ENCODE measurements around the gene PLCD1. TPM values are rescaled to one million over a fixed set of nuclear protein-coding genes. Genes with fewer than 3 reads are reported as not detected.
"Not testable (repeated sequence)": the region's sequence is repeated elsewhere in the genome, so short reads cannot be mapped to it uniquely, and the experiment has no call there.

PLCD1 gene
- polyA plus RNA-seq (ENCODE audit: insufficient read length) = 14.9 TPM

DNA sequence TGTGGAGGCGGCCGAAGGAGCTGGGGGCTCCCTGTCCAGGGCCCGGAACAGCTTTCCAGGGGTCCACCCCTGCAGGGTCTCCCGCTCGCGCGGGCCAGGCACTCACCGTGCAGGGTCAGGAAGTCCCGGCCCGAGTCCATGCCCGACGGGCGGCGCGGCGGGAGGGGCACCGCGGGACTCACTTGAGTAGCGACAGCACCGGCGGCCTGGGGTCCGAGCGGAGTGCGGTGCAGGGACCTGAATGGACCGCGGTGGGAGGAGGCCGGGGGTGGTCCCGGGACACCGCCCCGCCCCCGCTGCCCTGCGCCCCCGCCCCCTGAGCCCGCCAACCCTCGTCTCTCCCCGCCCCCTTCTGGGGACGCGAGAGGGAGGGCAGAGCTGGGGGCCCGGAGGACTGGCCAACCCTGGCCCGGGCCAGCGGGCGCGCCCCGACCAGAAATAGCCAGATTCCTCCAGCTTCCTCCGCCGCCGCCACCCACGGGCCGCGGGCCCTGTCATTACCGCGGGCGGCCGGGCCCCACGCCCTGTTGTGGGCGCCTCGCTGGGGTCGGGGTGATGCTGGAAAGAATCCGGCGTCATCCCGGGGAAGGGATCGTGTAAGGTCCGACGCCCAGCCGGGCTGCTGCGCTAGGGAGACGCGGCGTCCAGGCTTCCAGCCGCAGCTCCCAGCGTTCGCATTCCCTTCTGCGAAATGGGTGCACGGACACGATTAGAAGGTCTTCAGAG, at the start of gene PLCD1:
PLCD1 (minus strand) TSS at position 243 of the 726 bp plus-strand sequence; CDS start at position 140, 103 bp downstream.
- DNase-seq = peak; percentile 88

DNA sequence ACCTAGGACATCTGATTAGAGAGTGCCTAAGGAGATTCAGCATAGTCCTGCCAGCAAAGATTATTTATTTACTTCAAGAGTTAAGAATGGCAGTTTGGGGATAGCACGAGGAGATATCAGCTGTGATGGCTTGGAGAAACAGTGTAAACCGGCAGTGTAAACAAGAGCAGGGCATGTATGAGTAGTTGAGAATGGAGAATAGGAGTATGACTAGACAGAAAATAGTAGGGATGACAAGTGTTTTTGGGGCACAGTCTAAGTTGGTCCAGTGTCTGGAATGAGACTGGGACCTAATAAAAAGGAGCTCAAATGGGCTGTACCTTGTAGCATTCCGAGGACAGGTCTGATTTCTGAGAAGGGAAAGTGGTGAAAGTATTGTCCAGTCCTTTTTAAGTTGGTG, 47.6 kb upstream of the PLCD1 start:
- DNase-seq = not testable (repeated sequence)

GRCh38 chr3:38070013-38070412, 40.6 kb upstream of the PLCD1 start:
- DNase-seq = no peak

DNA sequence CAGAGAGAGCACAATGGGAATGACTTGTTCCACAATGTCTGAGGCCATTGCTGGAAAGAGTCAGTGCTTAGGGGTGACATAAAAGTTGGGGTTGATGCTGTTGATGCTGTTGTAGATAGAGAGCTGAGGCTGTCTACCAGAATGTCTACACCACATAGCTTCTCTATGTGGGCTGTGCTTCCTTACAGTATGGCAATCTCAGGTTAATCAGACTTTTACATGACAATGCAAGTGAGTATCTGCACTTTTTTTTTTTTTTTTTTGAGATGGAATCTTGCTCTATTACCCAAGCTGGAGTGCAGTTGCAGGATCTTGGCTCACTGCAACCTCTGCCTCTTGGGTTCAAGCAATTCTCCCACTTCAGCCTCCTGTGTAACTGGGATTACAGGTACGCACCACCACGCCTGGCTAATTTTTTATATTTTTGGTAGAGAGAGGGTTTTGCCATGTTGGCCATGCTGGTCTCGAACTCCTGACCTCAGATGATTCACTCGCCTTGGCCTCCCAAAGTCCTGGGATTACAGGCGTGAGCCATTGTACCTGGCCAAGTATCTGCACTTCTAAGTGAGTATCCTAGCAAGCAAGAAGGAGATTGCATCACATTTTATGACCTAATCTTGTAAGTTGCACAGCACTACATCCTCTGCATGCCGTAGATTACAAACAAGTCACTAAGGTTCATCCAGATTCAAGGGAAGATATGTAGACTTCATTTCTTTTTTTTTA, 38.2 kb upstream of the PLCD1 start:
- DNase-seq = no peak

DNA sequence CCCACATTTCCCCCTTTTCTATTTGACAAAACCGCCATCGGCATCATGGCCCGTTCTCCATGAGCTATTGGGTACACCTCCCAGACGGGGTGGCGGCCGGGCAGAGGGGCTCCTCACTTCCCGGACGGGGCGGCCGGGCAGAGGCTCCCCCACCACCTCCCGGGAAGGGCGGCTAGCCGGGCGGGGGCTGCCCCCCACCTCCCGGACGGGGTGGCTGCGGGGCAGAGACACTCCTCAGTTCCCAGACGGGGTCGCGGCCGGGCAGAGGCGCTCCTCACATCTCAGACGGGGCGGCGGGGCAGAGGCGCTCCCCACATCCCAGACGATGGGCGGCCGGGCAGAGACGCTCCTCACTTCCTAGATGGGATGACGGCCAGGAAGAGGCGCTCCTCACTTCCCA, 35.0 kb upstream of the PLCD1 start:
- not testable (repeated sequence) for DNase-seq

DNA sequence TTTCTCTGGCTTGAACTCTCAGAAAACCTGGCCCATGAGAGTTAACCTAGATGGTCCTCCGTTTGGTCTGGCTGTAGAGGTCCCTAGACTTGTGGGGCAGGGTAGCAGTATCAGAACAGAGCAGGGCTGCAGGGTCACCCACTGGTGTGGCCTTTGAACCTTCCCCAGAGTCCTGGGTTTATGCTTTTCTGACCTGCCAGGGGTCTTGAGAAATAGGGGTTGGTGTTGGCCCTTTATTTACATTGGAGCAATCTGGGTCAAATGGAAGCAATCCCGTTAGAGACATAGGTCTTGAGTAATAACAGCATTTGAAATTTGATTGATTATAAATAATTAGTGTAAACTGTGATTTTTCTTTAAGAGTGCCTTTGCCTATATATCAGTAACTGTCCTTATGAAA, 33.4 kb upstream of the PLCD1 start:
- DNase-seq = no peak

DNA sequence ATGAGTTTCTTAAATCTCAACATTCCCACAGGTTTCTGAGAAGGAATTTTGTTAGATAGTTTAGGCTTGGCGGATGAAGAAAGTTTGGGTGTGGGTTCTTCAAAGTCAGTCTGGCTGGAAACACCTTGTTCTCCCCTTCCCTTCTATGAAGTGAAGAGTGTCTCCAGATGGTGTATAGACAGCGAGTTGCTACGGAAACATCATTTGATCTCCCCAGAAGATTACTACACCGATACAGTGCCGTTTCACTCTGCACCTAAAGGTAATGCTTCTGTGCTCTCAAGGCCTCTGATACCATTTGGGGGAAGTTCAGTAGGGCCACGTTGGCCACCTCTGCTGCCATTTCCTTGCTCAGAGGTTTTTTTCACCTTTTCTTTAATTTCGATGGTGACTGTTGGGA, 30.1 kb upstream of the PLCD1 start:
- no peak for DNase-seq

- no peak for DNase-seq
Measured at GRCh38 chr3:38059148-38059547, 29.7 kb upstream of the PLCD1 start.

- DNase-seq = no peak
Measured at GRCh38 chr3:38054499-38055001, 25.1 kb upstream of the PLCD1 start.

DNA sequence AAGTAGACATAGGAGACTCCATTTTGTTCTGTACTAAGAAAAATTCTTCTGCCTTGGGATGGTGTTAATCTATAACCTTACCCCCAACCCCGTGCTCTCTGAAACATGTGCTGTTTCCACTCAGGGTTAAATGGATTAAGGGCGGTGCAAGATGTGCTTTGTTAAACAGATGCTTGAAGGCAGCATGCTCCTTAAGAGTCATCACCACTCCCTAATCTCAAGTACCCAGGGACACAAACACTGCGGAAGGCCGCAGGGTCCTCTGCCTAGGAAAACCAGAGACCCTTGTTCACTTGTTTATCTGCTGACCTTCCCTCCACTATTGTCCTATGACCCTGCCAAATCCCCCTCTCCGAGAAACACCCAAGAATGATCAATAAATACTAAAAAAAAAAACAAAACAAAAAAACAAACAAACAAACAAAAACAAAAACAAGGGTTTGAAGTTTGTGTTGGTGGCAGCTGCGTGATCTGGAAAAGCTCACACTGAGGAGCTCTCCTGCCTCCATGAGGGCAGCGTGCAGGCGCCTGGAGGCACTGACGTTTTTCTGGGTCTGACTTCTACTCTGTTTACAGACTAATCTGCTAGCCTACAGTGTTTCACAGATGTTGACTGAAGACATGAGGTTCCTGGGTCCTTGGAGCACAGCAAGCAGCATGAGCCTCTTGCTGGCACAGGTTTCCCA, 24.5 kb upstream of the PLCD1 start:
- not testable (repeated sequence) for DNase-seq

DNA sequence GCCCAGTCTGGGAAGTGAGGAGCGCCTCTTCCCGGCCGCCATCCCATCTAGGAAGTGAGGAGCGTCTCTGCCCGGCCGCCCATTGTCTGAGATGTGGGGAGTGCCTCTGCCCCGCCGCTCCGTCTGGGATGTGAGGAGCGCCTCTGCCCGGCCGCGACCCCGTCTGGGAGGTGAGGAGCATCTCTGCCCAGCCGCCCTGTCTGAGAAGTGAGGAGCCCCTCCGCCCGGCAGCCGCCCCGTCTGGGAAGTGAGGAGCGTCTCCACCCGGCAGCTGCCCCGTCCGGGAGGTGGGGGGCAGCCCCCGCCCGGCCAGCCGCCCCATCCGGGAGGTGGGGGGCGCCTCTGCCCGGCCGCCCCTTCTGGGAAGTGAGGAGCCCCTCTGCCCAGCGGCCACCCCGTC, 23.8 kb upstream of the PLCD1 start:
- DNase-seq = not testable (repeated sequence)

DNA sequence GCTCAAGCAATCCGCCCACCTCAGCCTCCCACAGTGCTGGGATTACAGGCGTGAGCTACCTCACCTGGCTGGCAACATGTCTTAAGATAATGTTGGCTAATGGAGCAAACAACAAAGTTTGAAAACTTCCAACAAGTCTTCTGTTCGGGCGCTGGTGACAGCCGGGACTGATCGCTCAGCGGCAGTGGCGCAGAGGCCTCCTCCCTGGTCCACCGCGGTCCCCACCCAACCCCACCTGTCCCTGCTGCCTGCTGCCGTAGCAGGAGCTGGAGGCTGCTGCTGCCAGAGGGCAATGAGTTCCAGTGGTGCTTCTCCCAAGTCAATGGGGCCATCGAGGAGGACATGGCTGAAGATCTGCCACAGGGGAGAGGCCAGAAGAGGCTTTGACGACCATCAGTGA, 21.7 kb upstream of the PLCD1 start:
- DNase-seq = no peak

DNA sequence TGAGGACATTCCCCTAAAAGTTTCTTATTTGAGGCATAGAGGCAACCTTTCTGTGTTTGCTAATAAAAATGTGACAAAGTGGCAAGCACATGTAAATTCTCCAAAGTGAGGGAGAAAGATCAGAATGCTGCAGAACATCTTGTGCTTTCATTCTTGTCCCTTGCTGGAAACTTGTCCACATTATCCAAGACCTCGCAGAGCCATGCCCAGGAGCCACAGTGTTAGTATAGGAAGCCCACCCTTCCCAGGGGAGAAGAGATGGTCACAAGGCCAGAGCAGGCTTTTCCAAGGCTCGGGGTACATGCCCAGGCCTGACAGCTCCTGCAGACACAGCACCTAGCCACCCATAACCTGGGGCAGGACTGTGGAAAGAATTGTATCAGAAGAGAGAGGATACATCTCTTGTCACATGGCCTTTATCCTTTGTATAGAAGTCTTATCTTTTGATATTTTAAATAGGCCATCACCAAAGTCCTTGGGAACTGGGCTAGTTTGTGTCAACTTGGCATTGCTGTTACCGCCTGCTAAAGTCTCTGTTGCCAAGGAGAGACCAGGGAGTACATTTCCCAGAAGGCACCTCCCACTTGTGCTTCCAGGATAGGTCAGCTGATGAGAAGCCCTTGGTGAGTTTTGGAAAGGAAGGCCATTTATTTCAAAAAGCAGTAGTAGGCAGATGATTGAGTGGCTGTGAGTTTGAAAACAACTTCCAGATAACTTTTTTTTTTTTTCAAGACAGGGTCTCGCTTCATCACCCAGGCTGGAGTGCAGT, 20.1 kb upstream of the PLCD1 start:
- no peak for DNase-seq

DNA sequence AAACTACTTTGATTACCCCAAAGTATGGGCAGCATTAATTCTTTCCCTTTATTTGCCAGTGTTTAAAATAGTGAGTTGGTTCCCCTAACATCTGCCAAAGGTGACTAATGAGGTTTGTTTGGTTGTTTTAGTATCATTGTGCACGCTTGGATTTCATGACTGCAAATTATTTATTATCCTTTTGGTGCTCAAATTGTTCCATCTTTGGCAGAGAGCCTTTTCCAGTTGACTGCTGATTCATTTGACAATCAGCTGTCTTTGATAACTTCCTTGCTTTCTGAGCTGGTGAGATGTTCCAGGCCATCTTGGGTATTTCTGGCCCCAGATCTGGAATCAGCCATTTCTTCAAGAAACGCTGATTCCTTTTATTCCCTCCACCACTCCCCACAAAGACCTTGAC, 18.5 kb upstream of the PLCD1 start:
- no peak for DNase-seq

GRCh38 chr3:38046821-38047220, 17.4 kb upstream of the PLCD1 start:
- no peak for DNase-seq

GRCh38 chr3:38046027-38046426, 16.6 kb upstream of the PLCD1 start:
- DNase-seq = no peak

GRCh38 chr3:38043486-38043885, 14.0 kb upstream of the PLCD1 start:
- no peak for DNase-seq

- no peak for DNase-seq
Measured at GRCh38 chr3:38040401-38040800, 11.0 kb upstream of the PLCD1 start.

DNA sequence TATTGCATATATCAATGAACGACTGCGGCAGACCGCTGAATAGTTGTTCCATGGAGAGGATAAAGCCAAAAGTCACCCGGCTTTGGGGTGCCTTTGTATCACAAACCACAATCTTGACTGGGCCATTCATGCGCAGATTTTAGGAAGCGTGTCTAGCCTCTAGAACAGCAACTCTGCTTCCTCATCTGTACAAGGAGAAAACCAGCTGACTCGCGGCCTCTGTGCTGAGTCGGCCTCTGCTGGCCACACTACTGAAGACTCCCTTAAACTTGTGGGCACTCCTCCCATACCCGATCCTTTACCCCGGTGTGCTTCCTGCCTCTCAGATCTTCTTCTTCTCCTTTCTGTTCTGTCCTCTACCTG, 10.4 kb upstream of the PLCD1 start:
- no peak for DNase-seq

GRCh38 chr3:38039101-38039898, 9.9 kb upstream of the PLCD1 start, which contains the start of gene DLEC1:
DLEC1 (plus strand) TSS chr3:38039208; CDS start chr3:38039226, 18 bp downstream.
- peak; percentile 66 for DNase-seq

- no peak for DNase-seq
Measured at GRCh38 chr3:38038447-38038911, 9.0 kb upstream of the PLCD1 start.

All from hindlimb muscle (tissue), 1 donor.